K562 (cell line): ENCODE results near the gene ZBTB8A. TPM values are rescaled to one million over a fixed set of nuclear protein-coding genes. Genes with fewer than 3 reads are reported as not detected.

Experiments used
- AFF4 ChIP-seq: sonication (generic); formaldehyde crosslinking; IDR thresholded peaks from 2 replicates; pipeline ENCODE4 v1.8.0; 2023; ENCODE audit warnings: mild to moderate bottlenecking, missing genetic modification reagents
- BCL6 ChIP-seq: fragments of 250-450 bp; sonication (Bioruptor Pico); IDR thresholded peaks from 2 replicates; pipeline ENCODE4 v1.4.0; 2020
- MBD2 ChIP-seq: sonication (generic); IDR thresholded peaks from 2 replicates; pipeline ENCODE4 v1.6.1; 2016; ENCODE audit warnings: low read depth, borderline replicate concordance
- RREB1 ChIP-seq: fragments of 250-450 bp; sonication (Bioruptor Pico); IDR thresholded peaks from 2 replicates; pipeline ENCODE4 v1.4.0; 2020
- TFE3 ChIP-seq: fragments of 450-650 bp; formaldehyde crosslinking; IDR thresholded peaks from 2 replicates; pipeline ENCODE4 v1.4.0; 2020; ENCODE audit warnings: mild to moderate bottlenecking, mixed read lengths
- THAP12 ChIP-seq: fragments of 250-450 bp; sonication (Bioruptor Pico); IDR thresholded peaks from 2 replicates; pipeline ENCODE4 v1.9.0; 2021; ENCODE audit warnings: mild to moderate bottlenecking, inconsistent platforms
- VEZF1 ChIP-seq: fragments of 200-800 bp; sonication (Bioruptor generic); IDR thresholded peaks from 2 replicates; pipeline ENCODE4 v1.6.1; 2017; ENCODE audit warnings: missing genetic modification characterization, missing compliant biosample characterization
- ZNF184 ChIP-seq: sonication (generic); formaldehyde crosslinking; IDR thresholded peaks from 2 replicates; pipeline ENCODE4 v1.5.0; 2020; ENCODE audit warnings: missing genetic modification reagents
- polyA plus RNA-seq, 8 experiments: library from polyadenylated mRNA; depleted of rRNA in 4 of 8; stranded (reverse) in 5 of 8; unstranded in 3 of 8; fragments of >200 nt; fragmentation: Nextera tagmentation in 2 of 8; fragmentation: Illumina TruSeq in 1 of 8; extraction: Ambion mirVana in 2 of 8; extraction: Trizol in 1 of 8; gene quantifications; 2 replicates each; pipeline versions ENCODE4 v1.2.1 to v1.2.3, GENCODE V29; 2011 to 2014; ENCODE audit warnings: inconsistent platforms in 1 of 8, missing spikeins in 1 of 8
- total RNA-seq, 7 experiments: library from RNA; depleted of rRNA in 6 of 7; stranded (reverse); fragments of >200 nt in 6 of 7; fragmentation: Illumina TruSeq in 2 of 7; extraction: Trizol in 2 of 7; gene quantifications; 2 replicates each; pipeline versions ENCODE4 v1.2.1 to v1.2.3, GENCODE V29; 2011 to 2021; ENCODE audit warnings: low replicate concordance in 1 of 7

The ZBTB8A gene
- total and polyA plus RNA-seq, 9 of the 15 experiments (the other 6 are each of a cell fraction or from before 2014, with no cell fraction given) = 0.01 to 0.64 (median 0.09) TPM

- TF ChIP-seq TFE3 (CRISPR knock-in tag) = peak; percentile 99
- TF ChIP-seq RREB1 (CRISPR knock-in tag) = peak; percentile 97
- no peak for TF ChIP-seq ZNF184 (CRISPR knock-in tag)
- peak; percentile 96 for TF ChIP-seq BCL6
- TF ChIP-seq AFF4 (CRISPR knock-in tag) = peak; percentile 96
- TF ChIP-seq VEZF1 (CRISPR knock-in tag) = peak; percentile 95
- TF ChIP-seq THAP12 (CRISPR knock-in tag) = peak; percentile 52; the same call in 1 of the 2 replicates
- peak; percentile 91; the same call in 1 of the 2 replicates for TF ChIP-seq MBD2
Observed at GRCh38 chr1:32650752-32651460, 111.7 kb downstream of the ZBTB8A start, which contains the start of gene RBBP4 (continued).
